PC-3 (cell line): Measurements from ENCODE around the gene CDC42EP3.

Experiments
- EZH2phosphoT487 ChIP-seq: fragments of 300-600 bp; sonication (generic); IDR thresholded peaks from 2 replicates; pipeline ENCODE4 v1.6.1; 2018; ENCODE audit warnings: mild to moderate bottlenecking, antibody characterized with exemption, low read length, borderline replicate concordance
- TF ChIP-seq, protein P1 (sequence below): fragments of 300-600 bp; sonication (generic); conservative IDR thresholded peaks from 2 replicates; pipeline ENCODE4 v1.5.1; 2017; ENCODE audit warnings: antibody characterized with exemption, low read depth, mild to moderate bottlenecking, low read length

DNA sequence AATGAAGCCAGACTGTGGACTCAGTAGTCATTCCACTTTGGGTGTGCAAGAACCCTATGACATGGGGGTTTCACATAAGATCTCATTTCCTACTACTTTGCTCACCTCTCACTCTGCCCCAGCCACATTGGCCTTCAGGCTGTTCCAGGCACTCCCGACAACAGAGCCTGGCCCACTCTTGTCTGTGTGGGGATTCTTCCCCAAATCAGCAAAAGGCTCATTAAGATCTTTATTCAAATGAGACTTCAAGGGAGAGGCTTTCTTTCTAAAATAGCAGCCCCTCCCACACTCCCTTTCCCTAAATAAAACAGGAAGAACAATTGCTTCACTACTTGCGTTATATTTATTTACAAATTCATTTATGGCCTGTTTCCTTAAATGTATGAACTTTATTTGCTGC lies 3.5 kb upstream of the CDC42EP3 start:
- TF ChIP-seq, protein P1, sequence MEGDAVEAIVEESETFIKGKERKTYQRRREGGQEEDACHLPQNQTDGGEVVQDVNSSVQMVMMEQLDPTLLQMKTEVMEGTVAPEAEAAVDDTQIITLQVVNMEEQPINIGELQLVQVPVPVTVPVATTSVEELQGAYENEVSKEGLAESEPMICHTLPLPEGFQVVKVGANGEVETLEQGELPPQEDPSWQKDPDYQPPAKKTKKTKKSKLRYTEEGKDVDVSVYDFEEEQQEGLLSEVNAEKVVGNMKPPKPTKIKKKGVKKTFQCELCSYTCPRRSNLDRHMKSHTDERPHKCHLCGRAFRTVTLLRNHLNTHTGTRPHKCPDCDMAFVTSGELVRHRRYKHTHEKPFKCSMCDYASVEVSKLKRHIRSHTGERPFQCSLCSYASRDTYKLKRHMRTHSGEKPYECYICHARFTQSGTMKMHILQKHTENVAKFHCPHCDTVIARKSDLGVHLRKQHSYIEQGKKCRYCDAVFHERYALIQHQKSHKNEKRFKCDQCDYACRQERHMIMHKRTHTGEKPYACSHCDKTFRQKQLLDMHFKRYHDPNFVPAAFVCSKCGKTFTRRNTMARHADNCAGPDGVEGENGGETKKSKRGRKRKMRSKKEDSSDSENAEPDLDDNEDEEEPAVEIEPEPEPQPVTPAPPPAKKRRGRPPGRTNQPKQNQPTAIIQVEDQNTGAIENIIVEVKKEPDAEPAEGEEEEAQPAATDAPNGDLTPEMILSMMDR: no peak
- TF ChIP-seq EZH2phosphoT487: no peak
